Endothelial cell of umbilical vein (primary cell): ENCODE measurements around the gene GRID1.

ENCODE experiments used
- CTCF ChIP-seq, 2 donors: IDR thresholded peaks; 1 replicate in 1 of 2; 2 replicates in 1 of 2; pipeline ENCODE4 v1.5.1; 2011; ENCODE audit warnings: low read length in 2 of 2, mild to moderate bottlenecking in 2 of 2, moderate library complexity in 2 of 2, control low read depth in 1 of 2, inconsistent platforms in 1 of 2, low read depth in 1 of 2; ENCODE audit not compliant: insufficient read depth in 1 of 2; ENCODE audit errors: extremely low read depth in 1 of 2
- EZH2 ChIP-seq: IDR thresholded peaks from 2 replicates; pipeline ENCODE4 v1.6.1; 2012; ENCODE audit warnings: borderline replicate concordance, low read depth, mild to moderate bottlenecking, moderate library complexity, low read length, inconsistent platforms; ENCODE audit not compliant: severe bottlenecking
- FOS ChIP-seq: IDR thresholded peaks from 2 replicates; pipeline ENCODE4 v1.6.1; 2011; ENCODE audit warnings: mild to moderate bottlenecking, low read length, moderate library complexity, borderline replicate concordance; ENCODE audit not compliant: insufficient read depth
- GATA2 ChIP-seq: IDR thresholded peaks from 2 replicates; pipeline ENCODE4 v1.7.0; 2011; ENCODE audit warnings: low read depth, mild to moderate bottlenecking, moderate library complexity, mixed read lengths, low read length; ENCODE audit not compliant: insufficient read length, insufficient read depth
- JUN ChIP-seq: IDR thresholded peaks from 2 replicates; pipeline ENCODE4 v1.6.1; 2011; ENCODE audit warnings: borderline replicate concordance, low read depth; ENCODE audit not compliant: insufficient read length, insufficient read depth
- MAX ChIP-seq: IDR thresholded peaks from 2 replicates; pipeline ENCODE4 v1.6.1; 2011; ENCODE audit not compliant: insufficient read depth, insufficient read length
- MYC ChIP-seq: IDR thresholded peaks from one replicate; pipeline ENCODE4 v1.6.1; 2011; ENCODE audit warnings: mild to moderate bottlenecking, low read depth, low read length
- POLR2A ChIP-seq: IDR thresholded peaks from 2 replicates; pipeline ENCODE4 v1.6.1; 2012; ENCODE audit warnings: low read depth, mild to moderate bottlenecking, control low read depth, low read length
- POLR2AphosphoS5 ChIP-seq: IDR thresholded peaks from 2 replicates; pipeline ENCODE4 v1.6.1; 2012; ENCODE audit warnings: low read depth, mild to moderate bottlenecking, control low read depth, low read length, moderate library complexity; ENCODE audit not compliant: insufficient read depth

GRCh38 chr10:85925201-85925750, 441.3 kb downstream of the GRID1 start:
- TF ChIP-seq MAX (no peak), POLR2A (no peak), CTCF (IDR thresholded peaks at IDR 0.05; ENCODE audit: extremely low read depth in 1 of 2, insufficient read depth in 1 of 2, low read depth in 1 of 2, low read length in 2 of 2) (no peak), EZH2 (no peak), POLR2AphosphoS5 (no peak), JUN (no peak), GATA2 (no peak), MYC (no peak), FOS (no peak)
